BJ (cell line): ENCODE data around the gene RNASE8. TPM values are rescaled to one million over a fixed set of nuclear protein-coding genes. Genes with fewer than 3 reads are reported as not detected.
"Not testable (repeated sequence)": the region's sequence is repeated elsewhere in the genome, so short reads cannot be mapped to it uniquely, and the experiment has no call there.

ENCODE experiments used
- CTCF ChIA-PET: fragments of 350-600 bp; formaldehyde crosslinking; extraction: SDS; loops from one replicate; lab custom pipeline; 2021; ENCODE audit warnings: antibody characterized with exemption, inconsistent platforms; lab: Yijun Ruan, JAX
- POLR2A ChIA-PET: fragments of 300-600 bp; sonication (Branson Sonifier 250); formaldehyde crosslinking; extraction: SDS; loops from one replicate; lab custom pipeline; 2021; ENCODE audit warnings: antibody characterized with exemption; lab: Charles Lee
- DNase-seq: peaks from one replicate; pipeline ENCODE4 v3.0.0-alpha.2; 2011; ENCODE audit warnings: low read depth
- H3K27me3 ChIP-seq: 2 replicates; pipeline ENCODE4 v1.6.0; 2011; ENCODE audit warnings: low read length; ENCODE audit not compliant: control insufficient read depth, insufficient read depth
- H3K36me3 ChIP-seq: 2 replicates; pipeline ENCODE4 v1.5.1; 2011; ENCODE audit warnings: low read length; ENCODE audit not compliant: control insufficient read depth, insufficient read depth
- H3K4me3 ChIP-seq: 2 replicates; pipeline ENCODE4 v1.5.1; 2011; ENCODE audit warnings: low read depth, mild to moderate bottlenecking, control low read depth, low read length
- polyA minus RNA-seq: library from RNA; depleted of rRNA, polyadenylated mRNA; stranded (reverse); fragments of >200 nt; gene quantifications from 2 replicates; pipeline ENCODE4 v1.2.3, GENCODE V29; 2011; rRNA and poly(A)+ RNA removed
- polyA plus RNA-seq: library from polyadenylated mRNA; depleted of rRNA; stranded (reverse); fragments of >200 nt; gene quantifications from 2 replicates; pipeline ENCODE4 v1.2.3, GENCODE V29; 2011; rRNA removed
- TF ChIP-seq, protein P1 (sequence below): IDR thresholded peaks from 2 replicates; pipeline ENCODE4 v1.5.1; 2011; ENCODE audit warnings: low read depth, mild to moderate bottlenecking, control low read depth, inconsistent platforms, low read length, moderate library complexity; ENCODE audit not compliant: insufficient read depth

Gene RNASE8, protein sequence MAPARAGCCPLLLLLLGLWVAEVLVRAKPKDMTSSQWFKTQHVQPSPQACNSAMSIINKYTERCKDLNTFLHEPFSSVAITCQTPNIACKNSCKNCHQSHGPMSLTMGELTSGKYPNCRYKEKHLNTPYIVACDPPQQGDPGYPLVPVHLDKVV
- polyA plus RNA-seq (not detected in 2 replicates), polyA minus RNA-seq (not detected in 2 replicates)

DNA sequence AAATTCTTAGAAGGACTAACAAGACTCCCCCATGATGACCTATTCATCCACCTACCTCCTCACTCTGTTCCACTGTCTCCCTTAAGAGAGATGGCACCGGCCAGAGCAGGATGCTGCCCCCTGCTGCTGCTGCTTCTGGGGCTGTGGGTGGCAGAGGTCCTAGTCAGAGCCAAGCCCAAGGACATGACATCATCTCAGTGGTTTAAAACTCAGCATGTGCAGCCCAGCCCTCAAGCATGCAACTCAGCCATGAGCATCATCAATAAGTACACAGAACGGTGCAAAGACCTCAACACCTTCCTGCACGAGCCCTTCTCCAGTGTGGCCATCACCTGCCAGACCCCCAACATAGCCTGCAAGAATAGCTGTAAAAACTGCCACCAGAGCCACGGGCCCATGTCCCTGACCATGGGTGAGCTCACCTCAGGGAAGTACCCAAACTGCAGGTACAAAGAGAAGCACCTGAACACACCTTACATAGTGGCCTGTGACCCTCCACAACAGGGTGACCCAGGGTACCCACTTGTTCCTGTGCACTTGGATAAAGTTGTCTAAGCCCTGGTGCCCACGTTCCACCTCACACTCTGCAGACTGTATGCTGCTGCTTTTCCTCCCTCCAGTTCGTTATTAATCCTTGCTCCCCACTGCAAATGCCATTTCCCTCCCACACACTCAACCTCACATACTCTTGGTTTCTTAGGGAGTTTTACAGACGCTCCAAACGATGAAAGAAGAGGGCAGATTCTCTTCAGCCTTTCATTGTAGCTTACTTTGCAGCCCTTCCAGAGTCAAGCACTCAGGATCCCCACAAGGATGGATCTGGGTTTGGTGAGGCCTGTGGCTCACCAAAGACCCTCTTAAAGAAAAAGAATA is at the start of gene RNASE8:
Gene RNASE8 (plus strand): TSS at position 20 of the 873 bp plus-strand sequence. CDS start 71 bp downstream, at position 91.
- no peak within 1 kb of the TSS for H3K4me3 ChIP-seq
- CTCF ChIA-PET = interaction anchor here (0.6 to 3.3 kb wide), 9 partner anchors 9 to 1176 kb away, joined by 3 to 18 read pairs (median 6); no protein-coding TSS in a partner anchor
- H3K36me3 ChIP-seq = no peaks in the 10 kb centered on the region
- DNase-seq = no peak
- POLR2A ChIA-PET = no interaction called here
- H3K27me3 ChIP-seq = no peaks in the 10 kb centered on the region
- TF ChIP-seq, protein P1, sequence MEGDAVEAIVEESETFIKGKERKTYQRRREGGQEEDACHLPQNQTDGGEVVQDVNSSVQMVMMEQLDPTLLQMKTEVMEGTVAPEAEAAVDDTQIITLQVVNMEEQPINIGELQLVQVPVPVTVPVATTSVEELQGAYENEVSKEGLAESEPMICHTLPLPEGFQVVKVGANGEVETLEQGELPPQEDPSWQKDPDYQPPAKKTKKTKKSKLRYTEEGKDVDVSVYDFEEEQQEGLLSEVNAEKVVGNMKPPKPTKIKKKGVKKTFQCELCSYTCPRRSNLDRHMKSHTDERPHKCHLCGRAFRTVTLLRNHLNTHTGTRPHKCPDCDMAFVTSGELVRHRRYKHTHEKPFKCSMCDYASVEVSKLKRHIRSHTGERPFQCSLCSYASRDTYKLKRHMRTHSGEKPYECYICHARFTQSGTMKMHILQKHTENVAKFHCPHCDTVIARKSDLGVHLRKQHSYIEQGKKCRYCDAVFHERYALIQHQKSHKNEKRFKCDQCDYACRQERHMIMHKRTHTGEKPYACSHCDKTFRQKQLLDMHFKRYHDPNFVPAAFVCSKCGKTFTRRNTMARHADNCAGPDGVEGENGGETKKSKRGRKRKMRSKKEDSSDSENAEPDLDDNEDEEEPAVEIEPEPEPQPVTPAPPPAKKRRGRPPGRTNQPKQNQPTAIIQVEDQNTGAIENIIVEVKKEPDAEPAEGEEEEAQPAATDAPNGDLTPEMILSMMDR = peak; percentile 39

GRCh38 chr14:21009721-21010120 is 47.9 kb upstream of the RNASE8 start:
- H3K36me3 ChIP-seq, H3K27me3 ChIP-seq, H3K4me3 ChIP-seq, DNase-seq, POLR2A ChIA-PET: not testable (repeated sequence)
- CTCF ChIA-PET = interaction anchor here (14.5 to 15.6 kb wide), 2 partner anchors 85 to 97 kb away, joined by 202 to 233 read pairs; partner anchors contain the start of genes TMEM253 and ZNF219

DNA sequence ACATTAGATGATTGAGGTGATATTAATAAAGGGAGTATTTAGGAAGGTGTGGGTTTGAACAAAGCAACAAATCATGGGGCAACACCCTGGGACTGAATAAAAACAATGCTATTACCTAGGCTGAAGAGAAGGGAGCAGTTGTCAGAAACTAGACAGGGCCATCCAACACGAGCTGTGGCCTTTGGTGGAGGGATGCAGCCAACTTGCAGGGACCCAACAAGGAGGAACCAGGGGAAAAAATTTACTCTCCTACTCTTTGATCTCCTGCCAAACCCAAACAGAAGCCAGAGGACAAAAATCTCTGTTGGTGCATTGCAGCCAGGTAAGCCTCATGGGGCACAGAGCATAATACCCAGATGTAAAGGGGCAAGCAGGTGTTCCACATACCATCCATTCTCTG is 46.5 kb upstream of the RNASE8 start:
- TF ChIP-seq, protein P1 = no peak
- Histone ChIP-seq H3K4me3 (no peak overlapping the region), H3K27me3 (peaks cover 3% of the 10 kb centered on the region; the same call in 1 of the 2 replicates), H3K36me3 (no peaks in the 10 kb centered on the region)
- ChIA-PET CTCF (interaction anchor here (1.4 to 15.6 kb wide), 6 partner anchors 30 to 95 kb away, joined by 4 to 233 read pairs (median 106); partner anchors contain the start of genes RNASE7, TMEM253 and ZNF219), POLR2A (no interaction called here)
- no peak for DNase-seq

DNA sequence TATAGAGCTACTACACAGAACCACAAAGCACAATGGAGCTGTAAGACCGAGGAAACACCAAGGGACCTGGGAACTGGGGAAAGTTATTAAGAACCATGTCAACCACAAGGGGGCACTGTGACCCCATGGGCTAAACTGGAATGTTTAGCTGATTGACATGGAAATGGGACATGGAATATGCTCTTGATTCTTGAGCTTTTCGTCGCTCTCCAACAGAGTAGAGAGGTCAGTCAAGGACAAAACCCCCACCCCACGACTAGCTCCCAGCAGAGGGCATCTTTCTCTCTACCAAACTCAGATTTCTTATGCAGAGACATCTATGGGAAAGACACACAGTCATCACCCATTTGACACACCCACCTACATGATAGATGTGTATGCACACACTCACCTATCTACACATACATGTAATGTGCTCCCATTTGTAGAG is 42.8 kb upstream of the RNASE8 start:
- no peak for DNase-seq
- Histone ChIP-seq H3K4me3 (no peak overlapping the region), H3K36me3 (no peaks in the 10 kb centered on the region), H3K27me3 (peaks cover 3% of the 10 kb centered on the region; the same call in 1 of the 2 replicates)
- ChIA-PET CTCF (interaction anchor here (0.6 to 15.6 kb wide), 35 partner anchors 9 to 156 kb away, joined by 3 to 233 read pairs (median 9); partner anchors contain the start of genes ARHGEF40, NDRG2, RNASE13 and RNASE7), POLR2A (interaction anchor here (0.6 to 1.0 kb wide), 2 partner anchors 16 to 25 kb away, joined by 3 read pairs; no protein-coding TSS in a partner anchor)
- TF ChIP-seq, protein P1 = peak; percentile 88

- no peaks in the 10 kb centered on the region for H3K36me3 ChIP-seq
- ChIA-PET POLR2A (interaction anchor here (0.6 to 1.0 kb wide), 2 partner anchors 9 to 25 kb away, joined by 3 read pairs; no protein-coding TSS in a partner anchor), CTCF (interaction anchor here (0.6 to 15.6 kb wide), 32 partner anchors 9 to 156 kb away, joined by 3 to 233 read pairs (median 13); partner anchors contain the start of genes ARHGEF40, NDRG2, RNASE13 and RNASE7)
- no peak overlapping the region for H3K4me3 ChIP-seq
- TF ChIP-seq, protein P1 = no peak
- H3K27me3 ChIP-seq = peaks cover 3% of the 10 kb centered on the region; the same call in 1 of the 2 replicates
- no peak for DNase-seq
Measured at GRCh38 chr14:21015312-21015711, 42.3 kb upstream of the RNASE8 start.
